Retinal pigment epithelial cell (primary cell): ENCODE measurements around the gene ATP5MG.

Source experiments
- DNase-seq: peaks from one replicate; pipeline ENCODE4 v3.0.0-alpha.2; 2010; ENCODE audit warnings: low read depth
- H3K4me3 ChIP-seq: 2 replicates; pipeline ENCODE4 v1.5.1; 2011; ENCODE audit warnings: mild to moderate bottlenecking, low read length, control low read depth, moderate library complexity
- CTCF ChIP-seq: conservative IDR thresholded peaks from 2 replicates; pipeline ENCODE4 v1.5.1; 2011; ENCODE audit warnings: low read depth, low read length, control low read depth, inconsistent platforms

Gene ATP5MG

GRCh38 chr11:118417801-118418200 is 16.4 kb downstream of the ATP5MG start:
- no peak overlapping the region for H3K4me3 ChIP-seq
- no peak for TF ChIP-seq CTCF
- no peak for DNase-seq

- H3K4me3 ChIP-seq, result no peak overlapping the region
- DNase-seq, result no peak
- no peak for TF ChIP-seq CTCF
Measured at GRCh38 chr11:118418766-118419165, 17.4 kb downstream of the ATP5MG start.

- no peak for DNase-seq
- no peak overlapping the region for H3K4me3 ChIP-seq
- TF ChIP-seq CTCF, result no peak
Measured at GRCh38 chr11:118427707-118428106, 26.3 kb downstream of the ATP5MG start.

DNA sequence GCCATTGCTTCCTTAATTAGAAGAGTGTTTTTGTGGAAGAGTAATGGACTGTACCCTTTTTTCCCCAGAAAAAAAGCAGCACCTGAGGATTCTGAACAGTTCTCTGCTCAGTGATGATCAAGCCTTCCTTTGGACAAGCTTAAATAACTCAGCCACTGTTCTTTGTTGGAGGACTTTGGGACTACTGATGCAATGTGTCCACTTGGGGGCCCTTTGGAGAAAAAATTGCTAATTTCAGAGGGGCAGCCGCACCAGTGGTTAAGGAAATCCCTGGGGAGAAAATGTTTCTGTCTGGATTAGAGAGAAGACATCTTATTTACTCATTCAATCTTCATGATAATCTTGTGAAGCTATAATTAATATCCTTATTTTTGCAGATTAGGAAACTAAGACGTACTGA is 29.6 kb downstream of the ATP5MG start:
- H3K4me3 ChIP-seq, result no peak overlapping the region
- DNase-seq, result no peak
- no peak for TF ChIP-seq CTCF

DNA sequence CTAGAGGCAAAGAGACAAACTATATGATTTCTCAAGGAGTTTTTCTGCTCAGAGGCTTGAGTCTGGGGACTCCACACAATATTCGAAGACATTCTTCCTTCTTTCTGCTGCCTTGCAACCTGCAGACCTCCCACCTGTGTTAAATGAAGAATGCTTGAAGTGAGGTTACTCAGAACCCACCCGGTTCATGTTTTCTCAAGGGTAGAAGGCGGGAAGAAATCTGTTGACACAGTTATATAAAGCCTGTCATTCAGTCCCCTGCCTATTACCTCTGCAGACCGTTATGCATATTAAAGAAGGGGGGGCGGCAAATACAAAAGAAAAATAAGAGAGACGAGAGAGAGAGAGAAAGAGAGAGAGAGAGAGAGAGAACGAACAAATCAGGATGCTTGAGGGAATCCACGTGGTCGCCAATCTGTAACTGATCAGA is 32.7 kb downstream of the ATP5MG start:
- DNase-seq, result no peak
- peak overlapping the region; percentile 77 for H3K4me3 ChIP-seq

GRCh38 chr11:118434553-118435289 is 33.3 kb downstream of the ATP5MG start:
- H3K4me3 ChIP-seq, result peak overlapping the region; percentile 77
- no peak for TF ChIP-seq CTCF
- no peak for DNase-seq

More for the DNA sequence above, 32.7 kb downstream of the ATP5MG start:
- no peak for TF ChIP-seq CTCF

GRCh38 chr11:118435290-118435892 is 34.0 kb downstream of the ATP5MG start:
- no peak for DNase-seq
- TF ChIP-seq CTCF, result no peak
- peak overlapping the region; percentile 77 for H3K4me3 ChIP-seq
